Measurements from ENCODE around the gene NRG2.

The NRG2 gene

DNA sequence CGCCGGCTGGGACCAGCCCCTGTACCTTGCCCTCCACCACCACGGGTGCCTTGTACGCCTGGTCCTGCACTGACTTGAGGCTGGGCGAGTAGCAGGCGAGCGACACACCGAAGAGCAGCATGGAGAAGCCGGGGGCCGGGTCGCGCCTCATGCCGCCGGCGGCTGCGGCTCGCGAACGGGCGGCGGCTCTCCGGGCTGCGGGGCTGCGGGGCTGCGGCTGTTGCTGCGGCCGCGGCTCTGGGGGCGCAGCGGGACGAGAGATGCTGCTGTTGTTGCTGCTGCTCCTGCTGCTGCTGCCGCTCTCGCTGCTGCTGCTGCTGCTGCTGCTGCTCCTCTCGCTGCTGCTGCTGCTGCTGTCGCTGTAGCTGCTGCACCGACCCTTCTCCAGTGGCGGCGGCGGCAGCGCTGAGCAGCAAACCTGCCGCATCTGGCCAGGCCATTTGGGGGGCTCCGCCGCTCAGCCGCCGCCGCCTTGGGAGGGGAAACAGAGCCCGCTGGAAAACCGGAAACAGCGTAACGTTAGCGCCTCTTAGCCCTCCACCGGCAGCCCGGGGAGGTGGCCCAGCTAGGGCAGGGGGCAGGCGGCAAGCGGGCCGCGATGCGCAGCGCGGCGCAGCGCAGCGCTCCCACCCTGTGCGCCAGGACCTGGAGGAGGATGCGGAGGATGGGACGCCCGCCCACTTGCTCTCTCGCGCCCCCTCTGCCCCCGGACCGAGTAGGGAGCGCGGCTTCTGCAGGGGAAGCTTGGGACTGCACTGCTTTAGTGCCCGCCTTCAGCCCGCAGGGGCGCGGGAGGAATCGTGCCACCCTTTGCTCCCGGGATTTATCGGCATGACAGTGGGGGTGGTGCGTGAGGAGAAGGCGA is at the start of gene NRG2:
NRG2 (minus strand) TSS at position 657 of the 865 bp plus-strand sequence.
- DNase-seq (ENCODE audit: low read depth), result no peak

DNA sequence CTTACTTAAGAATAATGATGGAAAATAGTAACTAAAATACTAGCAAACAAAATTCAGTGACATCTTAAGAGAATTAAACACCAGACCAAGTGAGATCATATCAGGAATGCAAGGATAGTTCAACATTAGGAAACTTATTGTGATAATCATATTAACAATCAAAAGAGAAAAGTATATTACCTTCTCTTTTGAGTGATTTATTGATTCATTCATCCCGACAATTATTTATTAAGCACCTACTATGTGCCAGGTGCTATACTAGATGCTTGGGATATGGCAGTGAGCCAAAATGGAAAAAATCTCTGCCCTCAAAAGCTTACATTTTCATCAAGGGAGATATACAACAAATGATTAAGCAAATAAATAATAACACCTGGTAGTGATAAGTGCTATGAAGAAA is 47.2 kb upstream of the NRG2 start:
- no peak for DNase-seq (ENCODE audit: low read depth)

DNA sequence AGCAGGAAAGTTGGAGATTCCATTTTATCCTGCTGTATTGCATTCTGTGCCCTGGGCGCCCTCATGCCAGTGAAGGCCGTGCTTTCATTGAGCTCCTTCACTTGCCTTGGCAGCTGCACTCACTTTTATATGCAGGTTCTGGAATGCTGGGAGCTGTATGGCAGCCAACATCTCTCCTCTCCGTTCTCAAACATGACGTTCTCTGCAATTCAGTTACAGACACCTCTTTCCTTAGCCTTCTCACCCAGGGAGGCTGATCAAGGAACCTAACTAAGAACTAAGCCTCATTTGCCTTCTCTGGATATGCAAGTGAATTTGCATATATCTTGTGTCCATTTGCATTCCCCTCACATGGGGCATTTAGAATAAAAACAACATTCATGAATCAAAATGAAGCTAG is 41.4 kb upstream of the NRG2 start:
- no peak for DNase-seq (ENCODE audit: low read depth)

DNA sequence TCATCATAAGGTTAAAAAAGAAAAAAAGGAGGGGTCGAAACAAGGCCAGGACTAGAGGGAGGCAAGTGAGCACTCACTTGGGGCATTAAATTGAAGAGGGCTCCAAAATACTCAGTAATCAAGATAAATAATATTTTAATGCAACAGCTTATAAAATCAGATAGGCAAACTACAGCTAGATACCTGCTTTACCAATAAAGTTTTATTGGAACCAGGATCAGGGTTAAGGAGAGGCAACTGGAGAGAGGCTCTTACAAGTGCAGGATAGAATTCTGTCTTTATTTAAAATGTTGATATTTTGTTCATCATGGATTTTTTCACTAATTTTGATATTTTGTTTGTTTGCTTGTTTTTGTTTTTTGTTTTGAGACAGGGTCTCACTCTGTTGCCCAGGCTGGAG is 40.6 kb upstream of the NRG2 start:
- DNase-seq (ENCODE audit: low read depth), result no peak

DNA sequence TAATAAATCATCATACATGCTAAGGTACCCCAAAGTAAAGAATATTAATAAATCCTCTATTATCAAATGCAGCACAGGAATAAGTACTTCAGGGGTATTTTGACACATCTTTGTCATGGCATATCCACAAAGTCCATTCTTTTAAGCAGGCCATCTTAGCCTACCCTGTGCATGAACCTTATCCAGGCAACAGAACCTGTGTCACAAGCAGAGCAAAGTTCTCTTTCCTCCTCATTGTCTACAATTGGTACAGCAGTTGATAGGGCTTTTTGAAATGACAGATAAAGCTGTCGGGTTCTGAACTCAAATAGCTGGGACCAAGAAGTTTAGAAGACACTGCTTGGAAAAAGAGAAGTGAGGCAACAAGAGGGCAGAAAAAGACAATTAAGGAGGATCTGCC is 40.0 kb upstream of the NRG2 start:
- no peak for DNase-seq (ENCODE audit: low read depth)

DNA sequence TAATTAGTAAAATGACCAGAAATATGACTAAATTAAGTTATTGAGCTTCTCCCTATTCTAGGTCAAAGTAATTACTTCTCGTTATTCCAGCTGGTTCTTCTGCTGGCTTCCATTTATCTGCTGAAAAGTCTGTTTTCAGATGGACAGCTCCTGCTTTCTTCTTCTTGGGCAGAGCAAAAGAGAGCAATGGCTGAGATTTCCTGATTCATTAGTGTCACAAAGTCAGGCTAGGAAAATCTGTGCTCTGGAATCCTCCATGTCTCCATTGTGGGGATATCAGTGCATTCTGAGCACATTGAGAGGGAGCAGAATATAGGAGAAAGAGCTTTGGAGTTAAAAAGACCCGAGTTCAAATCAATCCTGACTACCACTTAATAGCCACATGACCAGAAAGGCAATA is 33.7 kb upstream of the NRG2 start:
- DNase-seq (ENCODE audit: low read depth), result no peak

DNA sequence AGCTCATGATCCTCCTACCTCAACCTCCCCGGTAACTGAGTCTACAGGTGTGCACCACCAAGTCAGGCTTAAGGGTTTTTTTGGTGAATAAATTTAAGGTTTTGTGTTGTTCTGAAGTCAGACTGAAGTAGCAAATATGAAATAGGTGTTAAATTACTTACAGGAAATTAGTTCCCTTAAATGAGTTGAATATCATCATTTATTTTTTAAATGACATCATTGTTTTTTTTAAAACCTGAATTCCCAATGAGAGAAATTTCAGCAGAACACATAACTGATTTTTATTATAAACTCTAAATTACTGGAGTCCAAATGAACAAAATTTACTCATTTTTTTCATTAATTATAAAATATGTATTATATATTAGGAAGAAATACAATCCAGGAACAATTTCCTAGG is 33.0 kb upstream of the NRG2 start:
- DNase-seq (ENCODE audit: low read depth), result no peak

DNA sequence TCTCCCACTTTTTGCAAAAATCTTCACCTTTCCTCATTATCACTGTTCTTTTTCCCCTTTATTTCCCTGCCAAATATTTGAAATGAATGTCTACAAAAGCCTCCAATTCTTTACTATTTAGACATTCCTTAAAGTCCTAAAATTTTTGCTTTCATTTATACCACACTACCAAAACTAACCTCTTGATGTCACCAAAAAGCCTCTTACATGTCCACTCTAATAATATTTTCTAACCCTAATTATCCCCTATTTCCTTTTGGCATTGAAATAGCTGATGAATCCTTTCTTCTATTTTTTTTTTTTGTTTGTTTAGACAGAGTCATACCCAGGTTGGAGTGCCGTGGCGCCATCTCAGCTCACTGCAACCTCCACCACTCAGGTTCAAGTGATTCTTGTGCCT is 32.3 kb upstream of the NRG2 start:
- no peak for DNase-seq (ENCODE audit: low read depth)

DNA sequence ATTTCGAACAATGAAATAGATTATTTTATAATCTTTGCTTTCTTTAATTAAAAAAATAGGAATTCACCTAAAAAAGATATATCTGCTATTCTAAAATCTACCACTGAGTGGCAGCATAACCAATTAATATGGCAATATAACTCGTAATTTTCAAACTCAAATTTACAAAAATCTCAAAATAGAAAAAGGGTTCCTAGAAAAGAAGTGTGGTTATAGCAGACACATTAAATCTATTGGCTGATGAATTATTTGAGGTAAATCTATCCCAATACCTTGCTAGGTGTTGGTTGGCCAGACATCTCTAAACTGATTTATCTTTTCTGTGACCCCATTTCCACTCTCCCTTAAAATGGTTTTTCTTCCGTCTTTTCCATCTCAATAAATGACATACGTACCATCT is 30.2 kb upstream of the NRG2 start:
- DNase-seq (ENCODE audit: low read depth), result no peak

DNA sequence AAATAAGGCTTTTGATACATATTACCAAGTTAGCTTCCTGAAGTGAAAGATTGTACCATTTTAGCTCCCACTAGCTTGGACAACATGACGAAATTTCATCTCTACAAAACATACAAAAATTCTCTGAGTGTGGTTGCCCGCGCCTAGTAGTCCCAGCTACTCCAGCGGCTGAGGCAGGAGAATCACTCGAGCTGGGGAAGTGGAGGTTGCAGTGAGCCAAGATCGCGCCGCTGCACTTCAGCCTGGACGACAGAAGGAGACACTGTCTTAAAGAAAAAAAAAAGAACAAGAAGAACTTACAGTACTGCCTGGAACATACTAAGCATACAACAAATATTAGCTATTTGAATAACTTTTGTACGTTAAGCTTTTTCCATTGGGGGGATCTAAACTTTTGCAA is 29.7 kb upstream of the NRG2 start:
- no peak for DNase-seq (ENCODE audit: low read depth)

DNA sequence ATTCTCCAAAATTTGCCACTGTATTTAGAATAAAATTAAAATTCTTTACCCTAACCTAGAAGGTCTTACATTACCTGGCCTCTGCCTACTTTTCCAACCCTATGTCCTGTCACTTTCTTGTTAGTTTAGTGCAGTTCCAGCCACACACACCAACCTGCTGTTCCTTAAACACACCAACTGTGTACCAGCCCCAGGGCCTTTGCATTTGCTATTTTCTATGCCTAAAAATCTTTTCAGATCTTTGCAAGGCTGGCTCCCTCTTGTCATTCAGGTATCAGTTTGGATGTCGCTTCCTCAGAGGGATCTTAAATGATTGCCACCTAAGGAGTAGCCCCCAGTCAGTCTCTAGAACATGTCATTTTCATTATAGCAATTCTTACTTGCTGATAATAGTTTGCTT is 17.7 kb upstream of the NRG2 start:
- no peak for DNase-seq (ENCODE audit: low read depth)

DNA sequence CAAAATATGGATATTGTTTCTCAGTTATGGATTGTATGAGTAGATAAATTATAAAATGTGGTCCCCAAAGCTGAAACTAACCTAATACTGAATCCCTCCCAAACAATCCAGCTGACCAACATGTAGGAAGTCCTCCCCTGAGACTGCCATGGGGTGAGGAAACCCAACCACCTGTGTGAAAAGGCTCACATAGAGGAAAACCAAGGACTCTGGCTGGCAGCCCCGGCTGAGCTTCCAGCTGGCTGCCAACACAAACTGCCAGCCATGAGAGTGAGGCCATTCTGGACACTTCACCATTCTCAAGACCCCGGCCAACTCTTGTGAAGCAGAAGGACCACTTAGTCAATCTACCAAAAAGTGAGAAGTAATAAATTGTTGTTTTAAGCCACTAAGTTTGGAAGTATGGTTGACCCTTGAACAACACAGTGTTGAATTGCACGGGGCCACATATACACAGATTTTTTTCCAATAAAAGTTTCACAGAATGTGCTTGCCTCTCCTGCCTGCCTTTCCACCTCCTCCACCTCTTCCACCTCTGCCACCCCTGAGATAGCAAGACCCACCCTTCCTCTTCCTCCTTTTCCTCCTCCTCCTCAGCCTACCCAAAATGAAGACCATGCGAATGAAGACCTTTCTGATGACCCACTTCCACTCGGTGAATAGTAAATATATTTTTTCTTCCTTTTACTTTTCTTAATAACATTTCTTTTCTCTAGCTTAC is 15.3 kb upstream of the NRG2 start:
- DNase-seq (ENCODE audit: low read depth), result no peak

DNA sequence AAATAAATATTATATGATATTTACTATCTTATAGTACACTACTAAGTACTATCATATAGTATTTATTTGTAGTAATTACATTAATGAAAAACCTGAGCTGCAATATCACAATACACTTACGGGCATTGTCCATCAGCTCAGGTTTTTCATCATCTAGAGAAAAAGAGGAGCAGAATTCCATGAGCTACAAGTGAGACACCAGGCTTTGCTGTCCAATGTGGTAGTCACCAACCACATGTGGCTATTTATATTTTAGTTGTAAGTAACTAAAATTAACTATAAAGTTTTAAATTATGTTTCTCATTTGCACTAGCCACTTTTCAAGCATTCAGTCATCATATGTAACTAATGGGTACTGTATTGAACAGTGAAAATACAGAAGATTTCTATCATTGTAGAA is 13.8 kb upstream of the NRG2 start:
- no peak for DNase-seq (ENCODE audit: low read depth)

DNA sequence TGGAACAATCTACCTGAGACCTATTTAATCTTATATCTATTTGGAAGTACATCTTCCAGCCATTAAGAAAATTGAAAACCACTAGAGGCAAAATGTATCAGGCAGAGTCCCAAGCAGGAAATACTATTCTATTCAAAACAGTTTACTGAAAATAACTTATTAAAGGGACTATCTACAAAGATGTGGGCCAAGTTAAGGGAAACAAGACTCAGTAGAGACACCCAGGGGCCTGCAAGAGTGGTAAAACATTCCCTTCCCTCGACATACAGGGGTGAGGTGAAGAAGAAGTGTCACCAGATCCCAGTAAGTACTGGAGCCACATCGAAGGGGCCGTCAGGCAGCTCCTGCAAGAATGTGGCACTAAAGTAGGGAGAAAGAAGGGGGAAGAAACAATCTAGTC is 12.1 kb upstream of the NRG2 start:
- no peak for DNase-seq (ENCODE audit: low read depth)

DNA sequence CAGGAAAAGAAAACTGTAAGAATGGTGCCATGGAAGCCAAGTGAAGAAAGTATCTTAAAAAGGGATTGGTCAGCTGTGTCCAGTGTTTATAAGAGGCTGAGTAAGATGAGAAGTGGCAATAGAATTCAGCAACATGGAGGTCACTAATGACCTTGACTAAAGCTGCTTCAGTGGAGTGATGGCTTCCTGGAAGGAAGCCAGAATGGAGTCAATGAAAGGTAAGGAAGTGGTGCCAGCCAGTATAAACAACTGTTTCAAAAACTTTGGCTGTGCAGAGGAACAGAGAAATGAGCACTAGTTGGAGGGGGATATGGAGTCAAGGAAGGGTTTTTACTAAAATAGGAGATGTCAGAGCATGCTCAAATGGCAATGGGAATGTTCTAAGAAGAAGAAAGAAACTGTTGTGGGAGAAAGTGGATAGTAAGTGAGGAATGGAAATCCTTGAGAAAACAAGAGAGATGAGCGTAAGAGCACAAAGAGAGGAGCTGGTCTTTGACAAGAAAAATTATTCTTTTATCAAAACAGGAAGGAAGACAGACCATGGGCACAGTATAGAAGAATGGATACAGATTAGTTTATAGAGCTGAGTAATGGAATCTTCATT is 11.1 kb upstream of the NRG2 start:
- DNase-seq (ENCODE audit: low read depth), result no peak

DNA sequence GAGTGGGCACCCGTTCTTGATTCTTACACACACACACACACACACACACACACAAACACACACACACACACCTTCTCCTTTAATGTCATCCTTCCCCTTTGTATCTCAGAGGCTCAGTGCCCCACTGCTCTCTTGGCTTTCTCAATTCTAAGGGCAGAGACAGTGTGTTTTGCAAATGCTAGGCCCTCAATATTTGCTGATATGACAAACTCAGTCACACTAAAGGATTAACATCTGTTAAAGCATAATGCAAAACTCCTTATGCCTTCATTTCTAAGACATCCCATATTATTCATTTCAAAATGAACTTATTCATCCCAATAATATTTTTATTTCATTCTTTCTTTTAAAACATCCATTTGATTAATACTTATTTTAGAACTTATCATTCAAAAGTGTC is 8.9 kb upstream of the NRG2 start:
- no peak for DNase-seq (ENCODE audit: low read depth)

DNA sequence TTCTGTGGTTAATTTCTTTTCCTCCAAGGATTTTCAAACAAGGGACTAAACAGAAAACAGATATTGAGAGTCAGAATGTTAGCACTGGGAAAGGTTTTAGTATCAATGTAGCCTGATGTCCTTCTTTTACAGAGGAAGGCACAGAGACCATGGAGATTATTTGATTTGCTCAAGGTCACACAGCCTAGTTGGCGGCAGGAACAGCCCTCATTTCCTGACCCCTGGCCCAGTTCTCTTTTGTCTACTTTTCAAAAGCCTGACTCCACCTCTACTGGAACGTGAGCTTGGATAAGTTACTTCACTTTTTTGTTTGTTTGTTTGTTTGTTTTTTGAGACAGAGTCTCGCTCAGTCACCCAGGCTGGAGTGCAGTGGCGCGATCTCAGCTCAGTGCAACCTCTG is 6.6 kb upstream of the NRG2 start:
- DNase-seq (ENCODE audit: low read depth), result no peak

DNA sequence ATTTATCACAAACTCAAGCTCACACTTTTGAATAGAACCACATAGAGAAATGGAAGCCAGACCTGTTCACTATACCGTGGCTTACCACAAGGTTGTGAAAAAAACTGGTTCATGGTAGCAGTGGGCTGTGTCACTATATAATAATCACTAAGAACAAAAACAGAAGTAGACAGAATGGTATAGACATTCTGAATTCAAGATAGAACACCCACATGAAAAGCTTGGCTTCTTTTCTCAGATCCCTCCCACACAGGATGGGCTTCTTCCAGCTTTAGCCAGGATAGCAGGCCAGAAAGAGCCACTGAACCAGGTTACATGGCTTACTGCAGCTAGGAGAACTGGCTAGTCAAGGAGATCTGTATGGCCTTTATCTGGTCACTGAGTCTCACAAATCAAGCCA is 6.1 kb upstream of the NRG2 start:
- no peak for DNase-seq (ENCODE audit: low read depth)

DNA sequence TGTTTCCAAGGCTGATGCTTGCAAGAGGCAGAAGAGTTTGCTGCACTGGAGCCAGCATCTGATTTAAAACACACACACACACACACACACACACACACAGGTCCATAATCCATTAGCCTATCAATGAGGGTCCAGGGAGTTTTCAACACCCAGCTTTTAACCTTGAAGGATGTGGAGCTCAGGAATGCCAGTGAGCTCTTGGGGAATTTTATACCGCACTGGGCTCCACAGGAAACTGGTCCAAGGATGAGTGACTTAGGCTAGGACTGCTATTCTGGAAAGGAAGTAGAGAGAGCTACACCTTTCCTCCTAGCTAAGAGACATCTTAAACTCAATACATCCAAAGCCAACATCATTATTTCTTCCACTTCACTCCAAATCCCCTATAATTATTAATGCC is 942 bp upstream of the NRG2 start:
- no peak for DNase-seq (ENCODE audit: low read depth)

DNA sequence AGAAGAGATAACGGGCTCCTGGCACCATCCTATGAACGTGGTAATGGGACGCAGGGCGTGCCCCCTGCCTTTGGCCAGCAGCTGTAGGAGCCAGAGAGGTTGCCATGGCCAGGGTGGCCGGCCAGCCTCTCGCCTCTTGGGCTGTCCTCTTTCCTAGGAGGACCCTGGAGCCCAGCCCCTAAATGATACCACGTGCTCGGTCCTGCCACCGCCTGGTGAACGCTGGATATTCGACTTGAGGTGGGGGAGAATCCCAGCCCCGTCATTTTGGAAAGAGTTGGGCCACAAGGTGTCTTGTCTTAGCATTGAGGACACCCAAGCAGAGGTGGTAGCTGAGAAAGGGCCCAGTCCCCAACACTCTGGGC is 391 bp upstream of the NRG2 start:
- no peak for DNase-seq (ENCODE audit: low read depth)

DNA sequence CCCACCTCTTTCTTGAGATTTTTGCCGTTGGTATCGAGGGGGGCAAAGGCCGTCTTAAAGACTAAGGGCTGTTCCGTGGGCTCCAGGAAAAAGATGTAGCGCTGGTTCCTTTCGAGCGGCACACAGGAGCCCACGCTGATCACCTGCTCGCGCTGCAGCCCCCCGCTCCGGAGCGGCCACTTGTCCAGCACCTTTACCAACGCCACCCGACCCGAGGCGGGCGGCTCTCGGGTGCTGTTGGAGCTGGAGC is 781 bp downstream of the NRG2 start:
- no peak for DNase-seq (ENCODE audit: low read depth)

DNA sequence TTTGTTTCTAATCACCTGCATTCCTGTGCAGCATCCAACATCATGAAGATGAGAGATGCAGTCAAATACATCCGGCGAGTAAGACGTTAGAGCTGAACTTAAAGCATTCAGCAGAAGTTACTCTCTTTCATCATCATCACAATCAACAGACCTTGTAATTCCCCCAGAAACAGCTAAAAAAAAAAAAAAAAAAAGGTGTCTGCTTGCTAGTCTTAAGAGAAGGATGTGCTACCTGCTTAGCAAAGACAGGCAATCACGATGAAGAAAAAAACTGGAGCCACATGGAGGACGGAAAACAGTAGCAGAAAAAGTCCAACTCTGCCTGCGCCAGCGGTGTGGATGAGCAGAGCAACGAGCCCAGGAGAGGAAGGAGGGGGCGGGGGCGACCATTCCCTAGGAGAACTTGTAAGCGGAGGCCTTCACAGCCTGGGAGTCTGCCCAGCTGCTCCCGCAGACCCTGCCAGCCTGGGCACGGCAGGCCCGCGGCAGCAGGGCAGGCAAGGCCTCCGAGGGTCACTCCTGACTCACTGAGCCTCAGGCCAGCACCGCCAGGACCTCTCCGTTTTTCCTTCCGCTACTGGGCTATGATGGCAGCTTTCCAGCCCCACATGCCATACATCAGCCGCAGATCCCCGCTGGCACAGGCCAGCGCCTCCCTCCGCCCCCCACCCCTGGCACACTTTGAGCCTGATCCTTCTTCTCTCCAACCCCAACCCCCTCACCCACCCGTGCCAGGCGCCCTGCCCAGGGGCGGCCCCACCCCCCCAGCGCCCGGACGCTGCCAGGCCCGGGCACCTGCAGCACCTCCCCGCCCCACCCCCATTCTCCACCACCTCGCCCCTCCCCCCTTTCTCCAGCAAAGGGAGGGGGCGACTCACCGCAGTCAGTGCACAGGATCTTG is 1.4 kb downstream of the NRG2 start:
- no peak for DNase-seq (ENCODE audit: low read depth)

DNA sequence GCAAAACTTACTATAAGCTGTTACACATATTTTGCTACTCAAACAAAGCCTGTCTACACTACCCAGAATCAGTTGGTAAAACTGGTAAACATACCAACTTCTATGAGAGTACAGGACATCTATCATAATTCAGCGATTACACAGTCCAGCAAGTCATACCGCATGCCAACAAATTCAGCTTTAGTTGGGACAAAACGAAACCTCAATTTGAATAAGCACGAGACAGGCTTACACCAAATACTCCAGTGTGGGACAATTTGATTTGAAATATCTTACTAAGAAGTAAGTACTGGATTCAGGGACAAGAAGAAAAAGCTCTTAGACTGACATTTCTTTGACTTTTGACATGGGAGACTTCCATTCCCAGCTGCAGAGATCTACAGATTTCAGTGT is 2.0 kb downstream of the NRG2 start:
- DNase-seq (ENCODE audit: low read depth), result no peak

All from stimulated activated CD4-positive, alpha-beta T cell treated with anti-CD3 and anti-CD28 coated beads, Interleukin-2, amount 100 ng/mL, for 4 hours (primary cell).